ENCODE results near the gene DPT. TPM values are rescaled to one million over a fixed set of nuclear protein-coding genes. Genes with fewer than 3 reads are reported as not detected.

Gene DPT
- total RNA-seq, 1 donor from 2014 or later: under 0.01 TPM

- DNase-seq (ENCODE audit: low spot score in 2 of 2) (peak; percentile 5 to 17), FAIRE-seq (no peak)
Measured at GRCh38 chr1:168673974-168674683, 54.9 kb downstream of the DPT start.

GRCh38 chr1:168672278-168672677 lies 56.7 kb downstream of the DPT start:
- FAIRE-seq (no peak), DNase-seq (ENCODE audit: low spot score in 2 of 2) (no peak)

GRCh38 chr1:168671782-168672181 lies 57.2 kb downstream of the DPT start:
- no peak for FAIRE-seq
- no peak for DNase-seq (ENCODE audit: low spot score in 2 of 2)

GRCh38 chr1:168665975-168666374 lies 63.0 kb downstream of the DPT start:
- no peak for DNase-seq (ENCODE audit: low spot score in 2 of 2)
- no peak for FAIRE-seq

GRCh38 chr1:168664069-168664834 lies 64.8 kb downstream of the DPT start:
- FAIRE-seq: no peak
- DNase-seq (ENCODE audit: low spot score in 2 of 2): no peak

- FAIRE-seq (no peak), DNase-seq (ENCODE audit: low spot score in 2 of 2) (no peak)
Measured at GRCh38 chr1:168656485-168656884, 72.5 kb downstream of the DPT start.

GRCh38 chr1:168654198-168654915 lies 74.6 kb downstream of the DPT start:
- no peak for FAIRE-seq
- DNase-seq (ENCODE audit: low spot score in 2 of 2): no peak

- DNase-seq (ENCODE audit: low spot score in 2 of 2) (no peak), FAIRE-seq (no peak)
Measured at GRCh38 chr1:168653567-168653966, 75.4 kb downstream of the DPT start.

GRCh38 chr1:168645721-168646120 lies 83.3 kb downstream of the DPT start:
- no peak for DNase-seq (ENCODE audit: low spot score in 2 of 2)
- FAIRE-seq: no peak

Other genes with a start within 250 kb of the DPT start
- not detected for gene XCL2, start 185.2 kb downstream of the DPT start, total RNA-seq
- gene XCL1, start 152.6 kb downstream of the DPT start, total RNA-seq: not detected

Measured in frontal cortex (tissue), 4 donors.